CMK (cell line): ENCODE results near the gene CANT1.
"Not testable (repeated sequence)": the region's sequence is repeated elsewhere in the genome, so short reads cannot be mapped to it uniquely, and the experiment has no call there.

ENCODE experiments used
- DNase-seq: peaks from one replicate; pipeline ENCODE4 v3.0.0-alpha.2; 2010; ENCODE audit warnings: low read depth

Gene CANT1

DNA sequence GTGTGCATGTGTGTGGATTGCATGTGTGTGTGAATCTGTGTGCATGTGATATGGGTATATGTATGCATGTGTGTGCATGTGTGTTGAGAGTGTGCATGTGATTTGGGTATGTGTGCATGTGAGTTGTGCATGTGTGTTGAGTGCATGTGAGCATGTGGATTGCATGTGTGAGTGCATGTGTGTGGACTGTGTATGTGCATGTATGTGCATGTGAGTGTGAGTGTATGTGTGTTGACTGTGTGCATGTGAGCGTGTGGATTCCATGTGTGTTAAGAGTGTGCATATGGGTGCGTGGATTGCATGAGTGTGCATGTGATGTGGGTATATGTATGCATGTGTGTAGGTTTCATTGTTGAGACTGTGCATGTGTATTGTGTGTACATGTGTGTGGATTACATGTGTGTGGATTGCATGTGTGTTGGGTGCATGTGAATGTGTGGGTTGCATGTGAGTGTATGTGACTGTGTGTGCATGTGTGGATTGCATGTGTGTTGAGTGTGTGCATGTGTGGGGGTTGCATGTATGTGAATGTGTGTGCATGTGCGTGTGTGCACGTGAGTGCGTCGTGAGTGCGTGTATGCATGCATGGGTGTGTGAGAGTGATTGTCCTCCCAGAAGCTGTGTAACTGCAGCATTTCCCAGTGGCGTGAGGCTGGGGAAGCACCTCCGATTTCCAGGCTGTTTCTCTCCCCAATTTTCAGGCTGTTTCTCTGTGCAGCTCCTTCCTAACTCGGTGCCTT, 33.8 kb upstream of the CANT1 start:
- no peak for DNase-seq

DNA sequence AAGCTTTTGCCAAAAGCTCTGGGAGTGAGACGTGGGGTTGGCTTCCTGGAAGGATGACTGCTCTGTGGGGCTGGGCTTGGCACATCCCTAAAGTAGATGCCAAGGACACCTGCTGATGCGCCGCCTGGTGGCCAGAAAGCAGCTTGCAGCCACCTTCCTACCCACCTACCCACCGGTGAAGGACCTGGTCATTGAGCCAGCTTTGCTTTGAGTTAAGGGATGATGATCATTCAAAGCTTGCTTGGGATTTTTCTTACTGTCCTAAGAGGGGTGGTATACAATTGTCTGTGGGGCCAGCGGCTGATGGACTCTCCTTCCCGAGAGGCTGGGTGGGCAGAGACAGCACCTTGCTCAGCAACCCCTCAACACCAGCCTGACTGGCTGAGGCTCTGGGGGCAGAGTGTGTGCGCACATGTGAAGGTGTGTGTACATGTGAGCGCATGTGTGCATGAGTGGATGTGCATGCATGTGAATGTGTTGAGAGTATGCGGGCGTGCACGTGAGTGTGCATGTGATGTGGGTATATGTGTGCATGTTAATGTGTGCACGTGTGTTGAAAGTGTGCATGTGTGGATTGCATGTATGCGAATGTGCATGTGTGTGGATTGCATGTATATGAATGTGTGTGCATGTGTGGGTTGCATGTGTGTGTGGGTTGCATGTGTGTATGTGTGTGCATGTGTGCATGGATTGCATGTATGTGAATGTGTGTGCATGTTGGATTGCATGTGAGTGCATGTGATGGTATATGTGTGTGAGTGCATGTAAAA, 33.0 kb upstream of the CANT1 start:
- DNase-seq: peak; percentile 22

DNA sequence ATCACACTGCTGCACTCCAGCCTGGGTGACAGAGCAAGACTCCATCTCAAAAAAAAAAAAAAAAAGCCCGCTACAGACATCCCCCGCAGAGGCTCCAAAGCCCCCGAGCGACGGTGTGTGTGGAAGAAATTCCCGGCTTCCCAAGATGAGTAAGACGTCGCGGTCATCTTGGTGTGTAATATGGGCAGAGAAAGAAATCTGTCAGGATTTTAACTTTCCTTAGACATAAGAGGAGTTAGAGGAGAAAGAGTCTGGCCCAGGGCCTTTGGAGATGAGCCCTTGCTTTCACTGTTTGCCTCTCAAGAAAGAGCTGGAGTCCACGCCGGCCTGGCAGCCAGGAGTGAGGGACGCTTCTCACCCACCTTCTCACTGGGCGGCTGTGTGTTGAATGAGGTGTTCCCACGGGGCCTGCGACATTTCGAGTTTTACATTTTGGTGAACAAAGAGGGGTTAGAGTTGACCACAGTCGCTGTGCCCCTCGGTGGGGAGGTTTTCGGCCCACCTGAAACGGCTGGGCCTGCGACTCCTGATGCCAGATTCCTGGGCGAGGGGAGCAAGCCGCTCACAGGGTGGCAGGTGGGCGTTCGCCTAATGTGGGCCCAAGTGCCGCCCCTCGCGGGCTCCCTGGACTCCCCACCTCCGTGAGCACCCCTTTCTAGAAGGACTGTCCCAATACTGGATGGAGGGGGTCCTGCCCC, 32.3 kb upstream of the CANT1 start:
- no peak for DNase-seq

DNA sequence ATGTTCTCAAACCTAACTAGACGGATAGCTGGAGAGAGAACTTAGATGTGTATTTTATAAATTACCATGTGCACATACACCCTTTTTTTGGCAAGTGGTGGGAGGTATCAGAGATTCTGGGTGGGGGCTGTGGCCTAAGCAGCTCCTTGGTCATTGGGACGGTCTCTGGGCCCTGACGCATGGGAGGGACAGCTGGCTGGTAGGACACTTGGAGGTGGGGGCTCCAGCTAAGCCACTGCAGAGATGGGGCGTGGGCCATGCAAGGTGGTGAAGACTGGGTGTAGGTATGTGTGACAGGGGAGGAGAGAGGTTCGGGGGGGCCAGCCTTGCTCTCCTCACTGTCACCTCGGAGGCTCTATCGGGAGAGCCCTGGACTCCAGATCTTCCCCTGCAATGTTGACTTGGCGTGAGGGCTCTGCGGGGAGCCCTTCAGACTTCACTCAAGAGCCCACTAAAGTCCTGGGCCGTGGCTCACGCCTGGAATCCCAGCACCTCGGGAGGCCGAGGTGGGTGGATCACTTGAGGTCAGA, 31.5 kb upstream of the CANT1 start:
- no peak for DNase-seq

DNA sequence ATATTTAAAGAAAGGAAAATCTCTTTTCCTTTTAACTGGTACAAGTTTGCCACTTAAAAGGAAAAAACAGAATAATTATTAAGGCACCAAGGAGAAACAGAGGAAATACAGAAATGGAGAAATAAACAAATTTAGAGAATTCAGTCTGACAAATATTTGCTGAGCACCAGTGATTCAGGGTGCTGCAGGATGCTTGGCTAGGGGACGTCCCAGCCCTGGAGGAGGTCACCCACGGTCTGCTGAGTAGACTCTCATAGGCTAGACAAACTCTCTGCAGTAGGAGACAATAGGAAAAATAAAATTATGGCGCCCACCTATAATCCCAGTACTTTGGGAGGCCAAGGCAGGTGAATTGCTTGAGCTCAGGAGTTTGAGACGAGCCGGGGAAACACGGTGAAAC, 30.3 kb upstream of the CANT1 start:
- no peak for DNase-seq

DNA sequence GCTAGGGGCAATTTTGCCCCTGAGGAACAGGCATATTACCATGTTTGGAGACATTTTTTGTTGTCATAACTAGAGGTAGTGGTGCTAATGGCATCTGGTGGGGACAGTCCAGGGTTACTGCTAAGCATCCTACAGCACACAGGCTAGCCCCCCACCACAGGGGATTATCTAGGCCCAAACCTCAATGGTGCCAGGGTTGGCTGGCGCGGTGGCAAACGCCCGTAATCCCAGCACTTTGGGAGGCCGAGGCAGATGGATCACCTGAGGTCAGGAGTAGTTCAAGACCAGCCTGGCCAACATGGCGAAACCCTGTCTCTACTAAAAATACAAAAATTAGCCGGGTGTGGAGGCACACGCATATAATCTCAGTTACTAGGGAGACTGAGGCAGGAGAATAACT, 29.6 kb upstream of the CANT1 start:
- no peak for DNase-seq

DNA sequence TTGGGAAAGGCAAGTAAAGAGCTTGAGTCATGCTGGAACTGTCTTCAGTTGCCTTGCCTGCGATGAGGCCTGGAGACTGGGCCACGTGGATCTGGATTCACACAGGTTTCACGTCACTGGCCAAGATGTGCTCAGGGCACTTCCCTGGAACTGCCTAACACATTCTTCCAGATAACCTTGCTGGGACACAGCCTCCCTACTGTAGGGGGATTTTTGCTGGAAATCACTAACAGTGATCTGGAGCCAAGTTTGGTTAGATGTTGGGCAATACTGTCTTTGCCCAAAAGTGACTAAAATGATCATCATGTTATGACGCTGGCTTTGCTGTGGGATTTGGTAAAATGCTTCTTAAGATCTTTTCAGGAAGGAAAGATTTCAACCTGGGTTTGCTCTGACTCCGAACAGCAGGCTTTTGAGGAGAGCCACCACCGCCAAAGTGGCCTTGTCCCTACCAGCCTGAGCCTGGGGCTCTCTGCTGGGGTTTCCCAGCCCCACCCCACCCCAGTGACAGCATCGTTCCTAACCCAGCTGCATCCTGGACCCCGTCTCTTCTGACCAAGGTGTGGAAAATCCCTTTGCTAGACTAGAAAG, 29.1 kb upstream of the CANT1 start:
- DNase-seq: no peak

DNA sequence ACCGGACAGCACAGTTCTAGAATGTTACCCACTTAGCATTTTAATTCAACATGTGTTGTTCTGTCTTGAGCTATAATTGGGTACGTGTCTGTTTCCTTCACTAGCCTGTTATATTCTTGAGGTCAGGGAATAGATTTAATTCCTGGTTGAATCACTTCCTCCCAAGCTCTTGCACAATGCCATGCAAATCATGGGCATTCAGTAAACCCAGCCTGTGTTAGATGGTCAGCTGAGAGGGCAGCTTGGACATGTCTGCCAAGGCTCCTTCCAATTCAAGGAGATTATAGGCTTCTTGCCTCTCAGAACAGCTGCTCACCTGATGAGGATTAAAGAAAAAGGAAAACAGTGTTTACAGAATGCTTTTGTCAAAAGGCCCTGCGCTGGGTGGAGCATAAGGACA, 27.0 kb upstream of the CANT1 start:
- no peak for DNase-seq

DNA sequence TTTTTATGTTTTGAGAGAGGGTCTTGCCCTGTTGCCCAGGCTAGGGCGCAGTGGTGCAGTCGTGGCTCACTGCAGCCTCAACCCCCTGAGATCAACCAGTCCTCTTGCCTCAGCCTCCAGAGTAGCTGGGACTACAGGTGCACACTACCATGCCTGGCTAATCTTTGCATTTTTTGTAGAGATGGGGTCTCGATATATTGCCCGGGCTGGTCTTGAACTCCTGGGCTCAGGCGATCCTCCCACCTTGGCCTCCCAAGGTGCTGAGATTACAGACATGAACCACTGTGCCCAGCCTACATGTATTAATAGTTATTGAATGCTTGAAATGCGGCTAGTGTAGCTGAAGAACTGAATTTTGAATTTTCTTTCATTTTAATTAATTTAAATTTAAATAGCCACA, 26.6 kb upstream of the CANT1 start:
- no peak for DNase-seq

DNA sequence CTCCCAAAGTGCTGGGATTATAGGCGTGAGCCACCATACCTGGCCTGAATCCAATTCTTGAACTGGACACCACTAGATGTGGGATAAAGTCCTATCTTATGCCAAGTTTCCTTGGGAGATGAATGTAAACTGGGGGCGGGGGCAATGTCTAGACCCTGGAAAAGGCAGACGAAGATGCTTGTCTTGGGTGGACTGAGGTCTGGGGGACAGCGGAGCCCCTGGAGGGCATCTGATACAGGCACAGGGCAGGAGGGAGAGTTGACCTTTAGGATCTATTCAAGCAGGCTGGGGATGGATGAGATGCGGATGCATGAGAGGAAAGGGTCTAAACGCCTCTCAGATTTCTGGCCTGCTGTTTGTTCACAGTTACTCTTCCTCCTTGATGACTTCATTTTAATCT, 26.1 kb upstream of the CANT1 start:
- DNase-seq: no peak

DNA sequence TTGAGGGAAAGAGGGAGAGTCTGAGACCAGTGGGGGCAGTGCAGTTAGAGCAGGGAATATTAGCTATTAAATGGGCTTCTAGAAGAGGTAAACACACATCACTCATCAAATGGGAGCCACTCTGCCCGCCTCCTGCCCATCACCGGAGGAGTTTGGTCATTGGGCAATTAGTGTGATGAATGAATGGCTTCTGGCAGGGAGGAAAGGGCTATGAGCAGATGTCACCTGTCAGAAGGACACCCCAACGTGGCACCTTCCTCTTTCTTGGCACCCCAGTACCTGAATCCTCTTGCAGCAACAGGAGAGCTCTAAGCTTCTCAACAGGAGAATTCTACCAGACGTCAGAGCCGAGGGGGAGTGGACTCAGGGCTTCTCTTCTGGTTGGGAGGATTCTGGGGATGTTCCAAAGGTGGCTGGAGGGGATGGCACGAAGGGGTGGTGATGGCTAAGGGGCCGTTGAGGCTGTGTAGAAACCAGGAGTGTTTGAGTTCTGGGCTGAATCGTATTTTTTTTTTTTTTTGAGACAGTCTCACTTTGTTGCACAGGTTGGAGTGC, 25.4 kb upstream of the CANT1 start:
- DNase-seq: no peak

DNA sequence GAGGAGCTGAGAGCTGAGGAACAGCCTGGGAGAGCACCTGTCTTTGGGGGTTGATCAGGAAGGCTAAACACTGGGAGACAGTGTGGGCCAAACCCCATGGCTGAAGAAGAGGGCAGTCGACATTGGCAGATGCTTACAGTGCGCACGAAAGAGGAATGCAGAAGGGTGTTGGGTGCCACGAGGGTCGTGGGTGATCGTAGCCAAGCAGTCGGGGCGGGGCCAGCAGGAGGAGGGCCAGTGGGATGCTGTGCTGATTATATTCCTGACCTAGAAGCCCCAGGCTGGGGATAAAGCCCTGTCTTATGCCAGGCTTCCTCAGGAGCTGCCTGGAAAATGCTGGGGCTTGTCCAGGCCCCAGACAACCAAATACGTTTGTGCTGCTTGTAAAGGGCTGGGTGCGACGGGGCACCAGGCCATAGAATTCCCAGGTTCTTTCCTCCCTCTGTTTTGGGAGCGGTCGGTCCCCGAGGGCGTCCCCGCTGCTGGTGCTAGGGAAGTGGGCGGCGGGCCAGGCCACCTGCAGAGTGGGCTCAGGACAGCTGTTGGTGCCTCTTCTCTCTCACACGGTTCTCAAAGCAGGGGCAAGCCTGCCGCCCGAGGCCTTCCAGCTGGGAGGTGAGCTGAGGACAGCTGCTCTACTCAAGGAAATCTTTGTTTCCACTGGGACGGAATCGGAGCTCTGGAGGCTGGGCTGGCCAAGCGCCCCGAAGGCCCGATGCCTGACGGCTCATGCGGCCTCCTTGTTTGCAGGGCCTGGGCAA, 24.4 kb upstream of the CANT1 start:
- no peak for DNase-seq

DNA sequence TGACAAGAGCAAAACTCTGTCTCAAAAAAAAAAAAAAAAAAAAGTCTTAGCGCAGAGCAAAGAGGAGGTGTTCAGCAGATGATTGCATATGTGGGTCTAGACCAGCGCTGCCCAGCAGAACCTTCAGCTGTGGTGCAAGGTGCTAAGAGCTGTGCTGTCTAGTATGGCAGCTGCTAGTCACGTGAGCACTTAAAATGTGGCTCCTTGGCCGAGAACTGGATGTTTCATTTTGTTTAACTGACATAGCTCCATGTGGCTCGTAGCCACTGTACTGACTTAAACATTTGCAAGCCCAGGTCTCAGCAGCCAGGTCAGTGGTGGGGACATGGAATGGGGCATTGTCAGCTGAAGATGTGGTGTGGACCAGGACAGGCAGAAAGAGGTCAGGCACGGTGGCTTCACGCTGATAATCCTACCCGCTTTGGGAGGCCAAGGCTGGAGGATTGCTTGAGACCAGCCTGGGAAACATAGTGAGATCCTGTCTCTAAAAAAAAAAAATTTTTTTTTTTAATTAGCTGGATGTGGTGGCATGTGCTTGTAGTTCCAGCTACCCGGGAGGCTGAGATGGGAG, 23.6 kb upstream of the CANT1 start:
- DNase-seq: no peak

DNA sequence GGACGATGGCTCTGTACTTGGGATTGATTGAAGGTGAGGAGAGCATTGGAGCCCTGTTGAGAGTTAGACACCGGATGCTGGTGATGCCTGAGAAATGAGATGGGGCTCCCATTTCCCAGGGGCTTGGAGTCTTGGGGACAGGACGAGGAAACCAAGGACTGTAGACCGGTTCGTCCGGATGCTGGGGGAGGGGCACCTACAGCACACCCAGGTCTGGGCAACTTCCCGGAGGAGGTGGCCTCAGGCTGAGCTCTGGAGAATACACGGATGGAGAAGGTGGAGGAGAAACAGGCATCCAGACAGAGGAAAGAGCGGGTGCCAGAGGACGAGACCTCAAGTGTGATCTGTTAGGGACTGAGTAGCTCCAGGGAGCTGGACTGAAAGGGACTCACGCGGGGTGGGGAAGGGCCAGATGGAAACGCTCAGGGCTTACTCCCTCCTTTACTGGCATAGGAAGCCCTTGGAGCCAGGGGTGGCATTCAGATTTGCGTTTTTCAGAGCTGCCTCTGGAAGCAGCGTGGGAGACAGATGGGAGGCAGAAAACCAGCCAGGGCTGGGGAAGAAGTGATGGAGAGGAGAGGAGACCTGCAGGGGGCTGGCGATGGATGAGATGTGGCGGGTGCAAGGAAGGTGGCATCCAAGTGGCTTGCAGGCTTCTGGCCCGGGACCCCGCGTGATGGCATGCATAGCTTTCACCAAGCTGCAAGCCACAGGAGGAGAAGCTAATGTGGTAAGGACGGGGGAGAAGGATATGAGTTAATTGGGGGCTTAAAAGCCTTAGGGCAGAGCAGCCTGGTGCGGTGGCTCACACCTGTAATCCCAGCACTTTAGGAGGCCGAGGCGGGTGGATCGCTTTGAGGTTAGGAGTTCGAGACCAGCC, 22.7 kb upstream of the CANT1 start:
- no peak for DNase-seq

DNA sequence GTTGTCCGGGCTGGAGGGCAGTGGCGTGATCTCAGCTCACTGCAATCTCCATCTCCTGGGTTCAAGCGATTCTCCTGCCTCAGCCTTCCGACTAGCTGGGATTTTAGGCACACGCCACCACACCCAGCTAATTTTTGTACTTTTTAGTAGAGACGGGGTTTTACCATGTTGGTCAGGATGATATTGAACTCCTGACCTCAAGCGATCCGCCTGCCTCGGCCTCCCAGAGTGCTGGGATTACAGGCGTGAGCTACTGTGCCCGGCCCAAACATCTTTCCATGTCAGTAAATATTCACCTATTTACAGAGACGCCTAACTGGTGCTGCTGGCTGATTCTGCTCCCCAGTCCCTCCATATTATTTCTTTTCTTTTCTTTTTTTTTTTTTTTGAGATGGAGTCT, 21.1 kb upstream of the CANT1 start:
- not testable (repeated sequence) for DNase-seq

DNA sequence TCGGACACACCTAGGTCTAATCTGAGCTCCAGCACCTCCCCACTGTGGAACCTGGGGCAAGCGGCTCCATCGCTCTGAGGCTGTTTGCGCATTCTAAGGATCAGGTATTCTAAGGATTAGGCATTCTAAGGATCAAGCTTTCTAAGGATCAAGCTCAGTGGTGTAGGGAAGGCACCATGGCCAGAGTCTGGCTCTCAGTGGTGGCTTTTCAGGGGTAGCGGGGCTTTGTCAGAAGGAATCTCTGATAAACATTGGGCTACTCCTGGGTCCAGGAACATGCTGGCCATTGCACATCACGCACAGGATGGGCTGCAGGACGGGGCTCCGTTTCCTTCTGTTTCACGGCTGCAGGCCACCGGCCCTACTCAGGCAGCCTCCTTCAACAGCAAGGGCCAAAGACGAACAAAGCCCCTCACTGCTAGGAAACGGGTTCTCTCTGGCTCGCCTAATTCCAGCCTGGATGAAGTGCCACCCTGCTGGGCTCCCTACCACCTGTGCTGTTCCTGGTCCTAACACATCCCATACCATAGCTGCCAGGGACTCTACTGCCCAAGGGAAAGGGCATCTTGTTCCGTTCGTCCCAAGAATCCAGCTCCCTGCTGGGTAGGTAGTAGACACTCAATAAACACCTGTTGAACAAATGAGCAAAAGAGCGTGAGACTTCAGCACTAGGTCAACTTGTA, 19.9 kb upstream of the CANT1 start:
- DNase-seq: no peak

DNA sequence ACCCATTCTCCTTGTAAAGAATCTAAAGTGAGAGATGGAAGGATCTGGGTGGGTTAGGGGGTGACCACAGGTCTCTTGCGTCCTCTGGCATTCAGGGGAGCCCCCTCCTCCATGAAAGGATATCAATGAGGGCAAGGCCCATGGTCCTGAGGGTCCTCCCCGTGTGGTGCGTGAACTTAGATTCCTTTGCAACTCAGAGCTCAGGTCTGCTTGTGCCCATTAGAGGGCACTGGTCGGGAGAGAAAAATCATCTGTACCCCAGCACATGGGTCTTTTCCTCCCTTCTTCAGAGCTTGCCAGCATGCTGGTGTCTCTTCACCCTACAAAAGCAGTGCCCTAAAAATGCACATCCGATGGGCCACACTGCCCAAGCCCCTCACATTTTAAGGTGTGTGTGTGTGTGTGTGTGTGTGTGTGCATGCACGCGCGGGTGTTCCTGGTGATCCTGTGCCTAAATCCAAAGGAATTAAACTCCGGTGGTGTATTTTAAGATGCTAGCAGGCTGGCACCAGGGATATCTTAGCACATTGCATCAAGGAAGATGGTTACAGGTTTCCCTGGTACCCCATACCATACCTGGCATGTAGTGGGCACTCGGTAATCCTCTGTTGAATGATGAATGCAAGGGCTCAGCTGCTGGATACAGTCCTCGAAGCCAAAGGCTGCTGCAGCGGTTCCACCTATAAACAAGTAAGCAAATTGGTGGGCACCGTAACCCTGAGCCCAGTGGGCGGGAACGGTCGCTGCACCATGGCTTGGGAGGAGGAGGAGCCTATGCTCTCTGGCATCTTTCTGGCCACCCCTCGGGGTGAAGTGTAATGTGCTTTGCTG, 19.1 kb upstream of the CANT1 start:
- no peak for DNase-seq

DNA sequence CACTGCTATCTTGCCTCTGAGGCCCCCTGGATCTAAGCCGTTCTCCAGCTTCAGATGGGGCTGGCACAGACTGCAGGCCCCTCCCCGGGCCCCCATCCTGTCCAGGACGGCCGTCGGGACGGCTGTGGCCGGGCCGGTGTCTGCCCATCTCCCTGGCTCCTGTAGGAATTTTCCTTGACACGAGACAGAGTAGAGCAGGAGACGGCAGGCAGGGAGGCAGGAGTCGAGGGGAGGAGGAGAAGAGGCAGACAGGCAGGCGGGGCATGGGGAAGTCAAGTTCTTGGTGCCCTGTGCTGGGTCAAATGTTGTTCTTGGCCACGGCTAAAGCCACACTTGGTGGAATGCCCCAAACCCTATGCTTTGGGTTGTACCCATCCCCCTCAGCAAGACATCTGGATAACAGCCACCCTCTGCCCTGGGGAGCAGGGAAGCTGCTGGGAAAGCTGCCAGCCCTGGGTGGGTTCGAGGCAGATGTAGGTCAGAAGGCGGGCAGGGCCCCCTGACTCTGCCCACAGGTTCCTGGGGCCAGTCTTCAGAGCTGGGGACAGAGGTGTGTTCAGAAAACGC, 18.4 kb upstream of the CANT1 start:
- no peak for DNase-seq
